Endothelial cell of umbilical vein (primary cell): ENCODE measurements around the gene ATP13A4. TPM values are rescaled to one million over a fixed set of nuclear protein-coding genes. Genes with fewer than 3 reads are reported as not detected.
A peak's percentile ranks its signal among the peaks of the same experiment; 100 is the strongest.

ENCODE experiments used
- Bru-seq: library from RNA; stranded (reverse); fragments of 400-500 nt; gene quantifications from one replicate; lab custom pipeline; 2021; lab: Mats Ljungman, UMichigan
- BruChase-seq, 2 experiments: library from RNA; stranded (reverse); fragments of 400-500 nt; gene quantifications; one replicate each; lab custom pipeline; 2021; lab: Mats Ljungman, UMichigan
- BruUV-seq: library from RNA; stranded (reverse); fragments of 400-500 nt; replicated peaks from 2 replicates; lab custom pipeline; 2021; lab: Mats Ljungman, UMichigan
- CTCF ChIA-PET: fragments of 300-600, 350-600 bp; sonication (Branson Sonifier 250); formaldehyde crosslinking; loops from one replicate; lab custom pipeline; 2021; ENCODE audit warnings: antibody characterized with exemption, inconsistent platforms; lab: Charles Lee
- POLR2A ChIA-PET: fragments of 300-600, 350-600 bp; sonication (Branson Sonifier 250); formaldehyde crosslinking; loops from one replicate; lab custom pipeline; 2021; ENCODE audit warnings: antibody characterized with exemption, inconsistent platforms; lab: Charles Lee
- DNase-seq: peaks from one replicate; pipeline ENCODE4 v3.0.0-alpha.2; 2011; ENCODE audit warnings: low read depth, low spot score
- FAIRE-seq: peaks from 2 replicates; lab custom pipeline; 2011; peaks lifted over from hg19 to GRCh38; lab: Jason Lieb, UNC
- H2AFZ ChIP-seq: 2 replicates; pipeline ENCODE4 v1.6.0; 2012; ENCODE audit warnings: low read depth, low read length, control low read depth, inconsistent platforms
- H3K27ac ChIP-seq: 2 replicates; pipeline ENCODE4 v1.5.1; 2011; ENCODE audit warnings: low read depth, mild to moderate bottlenecking, control low read depth, low read length, moderate library complexity; ENCODE audit not compliant: insufficient read depth
- H3K27me3 ChIP-seq, 2 experiments: 2 replicates each; pipeline versions ENCODE4 v1.6.0 to v1.6.1; 2011; ENCODE audit warnings: low read length in 2 of 2, mixed read lengths in 1 of 2; ENCODE audit not compliant: control insufficient read depth in 2 of 2, insufficient read depth in 2 of 2
- H3K36me3 ChIP-seq, 2 experiments: 2 replicates in 1 of 2; 3 replicates in 1 of 2; pipeline ENCODE4 v1.5.1; 2011; ENCODE audit warnings: low read length in 2 of 2, mild to moderate bottlenecking in 1 of 2, moderate library complexity in 1 of 2; ENCODE audit not compliant: control insufficient read depth in 2 of 2, insufficient read depth in 2 of 2; ENCODE audit errors: extremely low read depth in 1 of 2
- H3K4me1 ChIP-seq: 3 replicates; pipeline ENCODE4 v1.5.1; 2011; ENCODE audit warnings: mild to moderate bottlenecking, low read length; ENCODE audit not compliant: control insufficient read depth, insufficient read depth; ENCODE audit errors: extremely low read depth
- H3K4me2 ChIP-seq: 2 replicates; pipeline ENCODE4 v1.6.1; 2011; ENCODE audit warnings: low read length, control low read depth, mixed read lengths; ENCODE audit not compliant: insufficient read depth
- H3K4me3 ChIP-seq, 3 experiments: fragments of 200-600 bp in 1 of 3; sonication (generic), shearing (Covaris generic) in 1 of 3; replicated peaks in 1 of 3; 2 replicates each; pipeline ENCODE4 v1.5.1; 2011 to 2016; ENCODE audit warnings: control low read depth in 3 of 3, low read length in 3 of 3, mild to moderate bottlenecking in 2 of 3, inconsistent platforms in 1 of 3, low read depth in 1 of 3, moderate library complexity in 1 of 3; ENCODE audit not compliant: insufficient read depth in 1 of 3
- H3K79me2 ChIP-seq: 2 replicates; pipeline ENCODE4 v1.6.0; 2012; ENCODE audit warnings: low read length, inconsistent platforms; ENCODE audit not compliant: control insufficient read depth, insufficient read depth
- H3K9ac ChIP-seq: replicated peaks from 2 replicates; pipeline ENCODE3; 2011; ENCODE audit warnings: low read length, control low read depth; ENCODE audit not compliant: insufficient read depth; ENCODE audit errors: extremely low read depth
- H3K9me1 ChIP-seq: replicated peaks from 3 replicates; pipeline ENCODE4 v1.6.0; 2011; ENCODE audit warnings: mild to moderate bottlenecking, low read length; ENCODE audit not compliant: control insufficient read depth, insufficient read depth; ENCODE audit errors: extremely low read depth
- H3K9me3 ChIP-seq: replicated peaks from 2 replicates; pipeline ENCODE4 v1.5.1; 2012; ENCODE audit warnings: low read length, inconsistent platforms; ENCODE audit not compliant: control insufficient read depth, insufficient read depth
- H4K20me1 ChIP-seq: replicated peaks from 2 replicates; pipeline ENCODE3; 2011; ENCODE audit warnings: mild to moderate bottlenecking, low read length; ENCODE audit not compliant: control insufficient read depth, insufficient read depth; ENCODE audit errors: extremely low read depth
- EZH2 ChIP-seq: IDR thresholded peaks from 2 replicates; pipeline ENCODE4 v1.6.1; 2012; ENCODE audit warnings: borderline replicate concordance, low read depth, mild to moderate bottlenecking, moderate library complexity, low read length, inconsistent platforms; ENCODE audit not compliant: severe bottlenecking
- GATA2 ChIP-seq: IDR thresholded peaks from 2 replicates; pipeline ENCODE4 v1.7.0; 2011; ENCODE audit warnings: low read depth, mild to moderate bottlenecking, moderate library complexity, mixed read lengths, low read length; ENCODE audit not compliant: insufficient read length, insufficient read depth
- dilution Hi-C: fragments of 300-500 bp; cut with MboI; formaldehyde crosslinking; loops from one replicate; pipeline ENCODE4 v1.15.0; 2019; ENCODE audit warnings: low sequenced_read_pairs; ENCODE audit not compliant: extremely low pct_ligation_motif_present
- intact Hi-C: fragments of 100-400 bp; cut with micrococcal nuclease; formaldehyde crosslinking; loops from one replicate; pipeline ENCODE4 v1.10.0; 2022
- long read RNA-seq: library from polyadenylated mRNA; stranded (forward); transcript quantifications from one replicate; pipeline ENCODE4 v2.0.0, GENCODE V29; 2021
- polyA minus RNA-seq, 3 experiments: library from RNA; depleted of rRNA, polyadenylated mRNA; stranded (reverse); fragments of >200 nt; gene quantifications; 1 replicate in 1 of 3; 2 replicates in 2 of 3; pipeline ENCODE4 v1.2.3, GENCODE V29; 2011
- polyA plus RNA-seq, 4 experiments: library from polyadenylated mRNA; depleted of rRNA in 3 of 4; stranded (reverse) in 3 of 4; unstranded in 1 of 4; fragments of >200 nt; gene quantifications; 2 replicates each; pipeline versions ENCODE4 v1.2.1 to v1.2.3, GENCODE V29; 2011 to 2012; ENCODE audit warnings: missing spikeins in 1 of 4
- total RNA-seq: library from RNA; stranded (reverse); gene quantifications from 2 replicates; pipeline ENCODE4 v1.2.3, GENCODE V29; 2021
- TF ChIP-seq, protein P1 (sequence below): IDR thresholded peaks from 2 replicates; pipeline ENCODE4 v1.6.1; 2011; ENCODE audit not compliant: insufficient read depth, insufficient read length

The ATP13A4 gene, protein sequence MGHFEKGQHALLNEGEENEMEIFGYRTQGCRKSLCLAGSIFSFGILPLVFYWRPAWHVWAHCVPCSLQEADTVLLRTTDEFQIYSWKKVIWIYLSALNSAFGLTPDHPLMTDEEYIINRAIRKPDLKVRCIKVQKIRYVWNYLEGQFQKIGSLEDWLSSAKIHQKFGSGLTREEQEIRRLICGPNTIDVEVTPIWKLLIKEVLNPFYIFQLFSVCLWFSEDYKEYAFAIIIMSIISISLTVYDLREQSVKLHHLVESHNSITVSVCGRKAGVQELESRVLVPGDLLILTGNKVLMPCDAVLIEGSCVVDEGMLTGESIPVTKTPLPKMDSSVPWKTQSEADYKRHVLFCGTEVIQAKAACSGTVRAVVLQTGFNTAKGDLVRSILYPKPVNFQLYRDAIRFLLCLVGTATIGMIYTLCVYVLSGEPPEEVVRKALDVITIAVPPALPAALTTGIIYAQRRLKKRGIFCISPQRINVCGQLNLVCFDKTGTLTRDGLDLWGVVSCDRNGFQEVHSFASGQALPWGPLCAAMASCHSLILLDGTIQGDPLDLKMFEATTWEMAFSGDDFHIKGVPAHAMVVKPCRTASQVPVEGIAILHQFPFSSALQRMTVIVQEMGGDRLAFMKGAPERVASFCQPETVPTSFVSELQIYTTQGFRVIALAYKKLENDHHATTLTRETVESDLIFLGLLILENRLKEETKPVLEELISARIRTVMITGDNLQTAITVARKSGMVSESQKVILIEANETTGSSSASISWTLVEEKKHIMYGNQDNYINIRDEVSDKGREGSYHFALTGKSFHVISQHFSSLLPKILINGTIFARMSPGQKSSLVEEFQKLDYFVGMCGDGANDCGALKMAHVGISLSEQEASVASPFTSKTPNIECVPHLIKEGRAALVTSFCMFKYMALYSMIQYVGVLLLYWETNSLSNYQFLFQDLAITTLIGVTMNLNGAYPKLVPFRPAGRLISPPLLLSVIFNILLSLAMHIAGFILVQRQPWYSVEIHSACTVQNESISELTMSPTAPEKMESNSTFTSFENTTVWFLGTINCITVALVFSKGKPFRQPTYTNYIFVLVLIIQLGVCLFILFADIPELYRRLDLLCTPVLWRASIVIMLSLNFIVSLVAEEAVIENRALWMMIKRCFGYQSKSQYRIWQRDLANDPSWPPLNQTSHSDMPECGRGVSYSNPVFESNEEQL
- total RNA-seq (1.0 TPM in 1 of 2 replicates, not detected in the other), polyA plus RNA-seq (0.03 TPM in 1 of 2 replicates, not detected in the other), polyA minus RNA-seq (0.21 TPM in 1 of 2 replicates, not detected in the other), Bru-seq, nascent RNA (percentile 11 among the genes with signal in this experiment), BruChase-seq, experiment 1, labeled RNA remaining after a 6-hour chase (percentile 11 among the genes with signal in this experiment), BruChase-seq, experiment 2, labeled RNA remaining after a 2-hour chase (percentile 10 among the genes with signal in this experiment)
- 0.03 and 0.12 TPM in 2 replicates for polyA plus RNA-seq (2011; cell fraction: cytosol; rRNA removed)
- polyA plus RNA-seq (2011; cell fraction: nucleus; rRNA removed) = 0.24 and 0.54 TPM in 2 replicates
- 0.12 TPM in 1 of 2 replicates, not detected in the other for polyA plus RNA-seq (2012)
- not detected for polyA minus RNA-seq (2011; cell fraction: cytosol; rRNA and poly(A)+ RNA removed)
- polyA minus RNA-seq (2011; cell fraction: nucleus; rRNA and poly(A)+ RNA removed) = 0.24 and 0.82 TPM in 2 replicates
- long read RNA-seq = 0 reads

GRCh38 chr3:193554811-193555210 lies at the start of gene ATP13A4:
ATP13A4 (minus strand) TSS chr3:193554895; CDS start chr3:193554799, 96 bp downstream.
- Histone ChIP-seq H3K4me2 (no peak within 1 kb of the TSS), H3K79me2 (no peaks in the 10 kb centered on the region), H3K36me3 (no peaks in the 10 kb centered on the region), H3K27ac (no peak within 1 kb of the TSS), H3K9me3 (no peaks in the 10 kb centered on the region), H3K27me3 (peaks cover 2 to 12% of the 10 kb centered on the region in 2 experiments), H4K20me1 (no peaks in the 10 kb centered on the region), H3K4me3 (no peak within 1 kb of the TSS), H3K9me1 (no peaks in the 10 kb centered on the region), H3K4me1 (no peaks in the 10 kb centered on the region), H3K9ac (no peak within 1 kb of the TSS), H2AFZ (no peak within 1 kb of the TSS)
- ChIA-PET POLR2A (no interaction called here), CTCF (no interaction called here)
- no TSS peak for BruUV-seq
- TF ChIP-seq EZH2 (no peak), GATA2 (no peak)
- TF ChIP-seq, protein P1, sequence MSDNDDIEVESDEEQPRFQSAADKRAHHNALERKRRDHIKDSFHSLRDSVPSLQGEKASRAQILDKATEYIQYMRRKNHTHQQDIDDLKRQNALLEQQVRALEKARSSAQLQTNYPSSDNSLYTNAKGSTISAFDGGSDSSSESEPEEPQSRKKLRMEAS = no peak
- dilution Hi-C loops = no loop called here
- FAIRE-seq (no peak), DNase-seq (no peak)
- intact Hi-C loops = no loop called here
